ENCODE results near the gene PRPH2.

Gene PRPH2

GRCh38 chr6:42722497-42722896 lies at the start of gene PRPH2:
Gene PRPH2, minus strand, starts transcription at chr6:42722597. Its CDS starts 263 bp downstream, at chr6:42722334.
- H3K9ac ChIP-seq (ENCODE audit: low read length) = no peak within 1 kb of the TSS

GRCh38 chr6:42771741-42772100 lies 49.3 kb upstream of the PRPH2 start:
- Histone ChIP-seq H3K27me3 (ENCODE audit: control insufficient read depth, insufficient read depth, low read length) (no peaks in the 10 kb centered on the region), H3K9ac (ENCODE audit: low read length) (peak overlapping the region; percentile 75), H3K9me3 (ENCODE audit: control insufficient read depth, low read depth, low read length) (no peaks in the 10 kb centered on the region), H3K36me3 (ENCODE audit: control insufficient read depth, low read depth, low read length) (no peaks in the 10 kb centered on the region), H3K4me1 (ENCODE audit: control insufficient read depth, low read depth, low read length) (peaks cover 16% of the 10 kb centered on the region), H3K27ac (ENCODE audit: low read length) (no peak overlapping the region), H3K4me3 (ENCODE audit: low read length) (peak overlapping the region; percentile 28)

More at GRCh38 chr6:42722497-42722896, at the start of gene PRPH2:
- H3K27ac ChIP-seq (ENCODE audit: low read length) = no peak within 1 kb of the TSS
- no peak within 1 kb of the TSS for H3K4me3 ChIP-seq (ENCODE audit: low read length)
- H3K27me3 ChIP-seq (ENCODE audit: control insufficient read depth, insufficient read depth, low read length) = no peaks in the 10 kb centered on the region
- no peaks in the 10 kb centered on the region for H3K9me3 ChIP-seq (ENCODE audit: control insufficient read depth, low read depth, low read length)
- H3K4me1 ChIP-seq (ENCODE audit: control insufficient read depth, low read depth, low read length) = no peaks in the 10 kb centered on the region
- no peaks in the 10 kb centered on the region for H3K36me3 ChIP-seq (ENCODE audit: control insufficient read depth, low read depth, low read length)

- Histone ChIP-seq H3K27me3 (ENCODE audit: control insufficient read depth, insufficient read depth, low read length) (no peaks in the 10 kb centered on the region), H3K4me1 (ENCODE audit: control insufficient read depth, low read depth, low read length) (peaks cover 16% of the 10 kb centered on the region), H3K9ac (ENCODE audit: low read length) (no peak overlapping the region), H3K36me3 (ENCODE audit: control insufficient read depth, low read depth, low read length) (no peaks in the 10 kb centered on the region), H3K4me3 (ENCODE audit: low read length) (no peak overlapping the region), H3K27ac (ENCODE audit: low read length) (no peak overlapping the region), H3K9me3 (ENCODE audit: control insufficient read depth, low read depth, low read length) (no peaks in the 10 kb centered on the region)
Observed at GRCh38 chr6:42769836-42770235, 47.4 kb upstream of the PRPH2 start.

- no peak overlapping the region for H3K27ac ChIP-seq (ENCODE audit: low read length)
- no peaks in the 10 kb centered on the region for H3K9me3 ChIP-seq (ENCODE audit: control insufficient read depth, low read depth, low read length)
- H3K9ac ChIP-seq (ENCODE audit: low read length) = no peak overlapping the region
- peaks cover 16% of the 10 kb centered on the region for H3K4me1 ChIP-seq (ENCODE audit: control insufficient read depth, low read depth, low read length)
- H3K36me3 ChIP-seq (ENCODE audit: control insufficient read depth, low read depth, low read length) = no peaks in the 10 kb centered on the region
- no peak overlapping the region for H3K4me3 ChIP-seq (ENCODE audit: low read length)
- H3K27me3 ChIP-seq (ENCODE audit: control insufficient read depth, insufficient read depth, low read length) = no peaks in the 10 kb centered on the region
Observed at GRCh38 chr6:42769051-42769450, 46.7 kb upstream of the PRPH2 start.

- H3K4me3 ChIP-seq (ENCODE audit: low read length) = no peak overlapping the region
- no peak overlapping the region for H3K27ac ChIP-seq (ENCODE audit: low read length)
- no peaks in the 10 kb centered on the region for H3K36me3 ChIP-seq (ENCODE audit: control insufficient read depth, low read depth, low read length)
- peaks cover 10% of the 10 kb centered on the region for H3K4me1 ChIP-seq (ENCODE audit: control insufficient read depth, low read depth, low read length)
- H3K9ac ChIP-seq (ENCODE audit: low read length) = no peak overlapping the region
- no peaks in the 10 kb centered on the region for H3K9me3 ChIP-seq (ENCODE audit: control insufficient read depth, low read depth, low read length)
- no peaks in the 10 kb centered on the region for H3K27me3 ChIP-seq (ENCODE audit: control insufficient read depth, insufficient read depth, low read length)
Observed at GRCh38 chr6:42766163-42766670, 43.8 kb upstream of the PRPH2 start.

- no peaks in the 10 kb centered on the region for H3K36me3 ChIP-seq (ENCODE audit: control insufficient read depth, low read depth, low read length)
- no peak overlapping the region for H3K27ac ChIP-seq (ENCODE audit: low read length)
- H3K9me3 ChIP-seq (ENCODE audit: control insufficient read depth, low read depth, low read length) = no peaks in the 10 kb centered on the region
- H3K27me3 ChIP-seq (ENCODE audit: control insufficient read depth, insufficient read depth, low read length) = no peaks in the 10 kb centered on the region
- no peak overlapping the region for H3K9ac ChIP-seq (ENCODE audit: low read length)
- no peak overlapping the region for H3K4me3 ChIP-seq (ENCODE audit: low read length)
- peaks cover 7% of the 10 kb centered on the region for H3K4me1 ChIP-seq (ENCODE audit: control insufficient read depth, low read depth, low read length)
Observed at GRCh38 chr6:42764911-42765648, 42.7 kb upstream of the PRPH2 start.

- H3K4me3 ChIP-seq (ENCODE audit: low read length) = no peak overlapping the region
- H3K9ac ChIP-seq (ENCODE audit: low read length) = no peak overlapping the region
- no peak overlapping the region for H3K27ac ChIP-seq (ENCODE audit: low read length)
- no peaks in the 10 kb centered on the region for H3K27me3 ChIP-seq (ENCODE audit: control insufficient read depth, insufficient read depth, low read length)
- H3K4me1 ChIP-seq (ENCODE audit: control insufficient read depth, low read depth, low read length) = peaks cover 10% of the 10 kb centered on the region
- H3K9me3 ChIP-seq (ENCODE audit: control insufficient read depth, low read depth, low read length) = no peaks in the 10 kb centered on the region
- H3K36me3 ChIP-seq (ENCODE audit: control insufficient read depth, low read depth, low read length) = no peaks in the 10 kb centered on the region
Observed at GRCh38 chr6:42762950-42763349, 40.6 kb upstream of the PRPH2 start.

- Histone ChIP-seq H3K27ac (ENCODE audit: low read length) (no peak overlapping the region), H3K27me3 (ENCODE audit: control insufficient read depth, insufficient read depth, low read length) (no peaks in the 10 kb centered on the region), H3K9ac (ENCODE audit: low read length) (no peak overlapping the region), H3K9me3 (ENCODE audit: control insufficient read depth, low read depth, low read length) (no peaks in the 10 kb centered on the region), H3K4me1 (ENCODE audit: control insufficient read depth, low read depth, low read length) (peaks cover 15% of the 10 kb centered on the region), H3K36me3 (ENCODE audit: control insufficient read depth, low read depth, low read length) (no peaks in the 10 kb centered on the region), H3K4me3 (ENCODE audit: low read length) (no peak overlapping the region)
Observed at GRCh38 chr6:42762426-42762859, 40.0 kb upstream of the PRPH2 start.

- H3K36me3 ChIP-seq (ENCODE audit: control insufficient read depth, low read depth, low read length) = no peaks in the 10 kb centered on the region
- H3K9ac ChIP-seq (ENCODE audit: low read length) = no peak overlapping the region
- no peak overlapping the region for H3K4me3 ChIP-seq (ENCODE audit: low read length)
- H3K4me1 ChIP-seq (ENCODE audit: control insufficient read depth, low read depth, low read length) = peaks cover 23% of the 10 kb centered on the region
- H3K27me3 ChIP-seq (ENCODE audit: control insufficient read depth, insufficient read depth, low read length) = no peaks in the 10 kb centered on the region
- no peaks in the 10 kb centered on the region for H3K9me3 ChIP-seq (ENCODE audit: control insufficient read depth, low read depth, low read length)
- H3K27ac ChIP-seq (ENCODE audit: low read length) = no peak overlapping the region
Observed at GRCh38 chr6:42761287-42762067, 39.1 kb upstream of the PRPH2 start.

GRCh38 chr6:42758756-42759430 lies 36.5 kb upstream of the PRPH2 start:
- peaks cover 35% of the 10 kb centered on the region for H3K4me1 ChIP-seq (ENCODE audit: control insufficient read depth, low read depth, low read length)
- no peak overlapping the region for H3K4me3 ChIP-seq (ENCODE audit: low read length)
- H3K36me3 ChIP-seq (ENCODE audit: control insufficient read depth, low read depth, low read length) = no peaks in the 10 kb centered on the region
- H3K9me3 ChIP-seq (ENCODE audit: control insufficient read depth, low read depth, low read length) = no peaks in the 10 kb centered on the region
- H3K27me3 ChIP-seq (ENCODE audit: control insufficient read depth, insufficient read depth, low read length) = no peaks in the 10 kb centered on the region
- no peak overlapping the region for H3K9ac ChIP-seq (ENCODE audit: low read length)
- H3K27ac ChIP-seq (ENCODE audit: low read length) = no peak overlapping the region

GRCh38 chr6:42756722-42757121 lies 34.3 kb upstream of the PRPH2 start:
- Histone ChIP-seq H3K9ac (ENCODE audit: low read length) (peak overlapping the region; percentile 62), H3K27ac (ENCODE audit: low read length) (peak overlapping the region; percentile 85), H3K27me3 (ENCODE audit: control insufficient read depth, insufficient read depth, low read length) (no peaks in the 10 kb centered on the region), H3K36me3 (ENCODE audit: control insufficient read depth, low read depth, low read length) (no peaks in the 10 kb centered on the region), H3K9me3 (ENCODE audit: control insufficient read depth, low read depth, low read length) (no peaks in the 10 kb centered on the region), H3K4me1 (ENCODE audit: control insufficient read depth, low read depth, low read length) (peaks cover 30% of the 10 kb centered on the region), H3K4me3 (ENCODE audit: low read length) (peak overlapping the region; percentile 39)
